ENCODE data around the gene UBE2O. TPM values are rescaled to one million over a fixed set of nuclear protein-coding genes. Genes with fewer than 3 reads are reported as not detected.
A peak's percentile ranks its signal among the peaks of the same experiment; 100 is the strongest.

The UBE2O gene
- total and polyA plus RNA-seq, 2 experiments from 2014 or later = 30.4 to 79.4 TPM

- TF ChIP-seq ZNF462 (CRISPR knock-in tag; IDR thresholded peaks at IDR 0.05) (no peak), EZH2phosphoT487 (IDR thresholded peaks at IDR 0.05; ENCODE audit: unreplicated experiment) (no peak)
Observed at GRCh38 chr17:76411247-76411646, 41.7 kb downstream of the UBE2O start (continued).

DNA sequence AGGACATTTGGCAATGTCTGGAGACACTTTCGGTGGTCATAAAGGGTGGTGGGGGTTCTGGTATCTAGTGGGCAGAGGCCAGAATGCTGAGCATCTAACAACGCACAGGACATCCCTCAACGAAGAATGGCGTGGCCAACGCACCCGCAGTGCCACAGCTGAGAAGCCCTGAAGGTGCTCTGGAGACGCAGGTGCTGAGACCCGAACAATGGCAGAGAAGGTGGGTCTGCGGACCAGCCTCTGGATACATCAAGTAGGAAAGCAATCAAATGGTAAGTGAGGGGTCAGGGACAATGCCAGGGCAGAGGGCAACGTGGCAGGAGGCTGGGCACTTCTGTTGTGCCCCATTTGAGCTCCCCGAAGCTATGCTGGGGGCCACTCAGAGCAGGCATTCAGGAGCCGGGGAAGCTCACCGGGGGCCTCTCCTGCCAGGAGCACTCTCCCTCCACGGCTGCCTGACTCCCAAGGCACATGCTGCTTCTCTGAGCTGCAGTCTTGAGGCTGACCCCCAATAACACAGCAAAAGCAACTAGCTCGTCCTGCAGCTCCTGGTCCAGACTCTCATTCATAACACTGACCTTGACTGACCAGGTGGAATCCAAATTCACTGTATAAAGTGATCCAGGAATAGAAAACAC lies 42.5 kb downstream of the UBE2O start:
- peaks cover 86% of the 10 kb centered on the region for H3K79me2 ChIP-seq (replicated peaks; ENCODE audit: insufficient read depth)
- no peak overlapping the region for H3K4me2 ChIP-seq
- H3K9me2 ChIP-seq (ENCODE audit: insufficient read depth) = no peaks in the 10 kb centered on the region
- H3K4me3 ChIP-seq = no peak overlapping the region
- H3K4me1 Mint-ChIP-seq = peaks cover 34% of the 10 kb centered on the region
- peaks cover 10% of the 10 kb centered on the region for H3K27me3 Mint-ChIP-seq (ENCODE audit: insufficient read depth, low read depth, poor library complexity)
- H3K27ac Mint-ChIP-seq = peak overlapping the region; percentile 77; the same call in 1 of the 2 replicates
- H3K36me3 ChIP-seq (ENCODE audit: insufficient read depth) = no peaks in the 10 kb centered on the region
- peaks cover 21% of the 10 kb centered on the region for H4K20me1 ChIP-seq (replicated peaks; ENCODE audit: insufficient read depth)
- no peak overlapping the region for H3K27ac ChIP-seq (ENCODE audit: low read depth)
- ATAC-seq (no peak), DNase-seq (ENCODE audit: low spot score) (no peak)
- TF ChIP-seq JUNB (IDR thresholded peaks at IDR 0.05; ENCODE audit: unreplicated experiment) (no peak), CREB1 (CRISPR knock-in tag; IDR thresholded peaks at IDR 0.05; ENCODE audit: low read depth) (no peak), ZNF331 (CRISPR knock-in tag; IDR thresholded peaks at IDR 0.05; ENCODE audit: low read depth) (no peak), NANOG (IDR thresholded peaks at IDR 0.05; ENCODE audit: borderline replicate concordance) (no peak)
- H3K36me3 Mint-ChIP-seq (ENCODE audit: low read depth) = peaks cover 21% of the 10 kb centered on the region
- no peak overlapping the region for H2AFZ ChIP-seq
- H3K9me3 Mint-ChIP-seq = no peaks in the 10 kb centered on the region; the same call in 2 of the 3 replicates
- H3K27me3 ChIP-seq (ENCODE audit: insufficient read depth) = no peaks in the 10 kb centered on the region
- H3F3A ChIP-seq (replicated peaks; ENCODE audit: low read depth) = peaks cover 7% of the 10 kb centered on the region; the same call in 1 of the 2 replicates
- H3K4me1 ChIP-seq (ENCODE audit: insufficient read depth) = peaks cover 10% of the 10 kb centered on the region; the same call in 1 of the 2 replicates
- H3K4me3 Mint-ChIP-seq = no peak overlapping the region

Data from GM23338 (cell line).